ENCODE results near the gene WDR18.

DNA sequence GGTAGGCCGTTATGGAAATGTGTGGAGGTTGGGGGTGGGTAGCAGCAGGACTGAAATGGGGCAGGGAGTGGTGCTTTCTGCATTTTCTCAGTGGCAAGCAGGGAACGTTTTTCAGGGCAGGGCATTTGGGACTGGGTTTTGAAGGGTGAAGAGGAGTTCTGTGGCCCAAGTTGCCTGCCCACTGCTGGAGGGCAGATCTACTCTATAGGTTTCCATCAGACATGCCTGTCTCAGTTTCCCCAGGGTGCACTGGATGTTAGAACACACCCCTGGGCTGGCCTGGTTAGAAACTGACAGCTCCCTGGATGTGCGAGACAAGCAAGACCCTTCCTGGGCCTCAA is 15.2 kb downstream of the WDR18 start:
- TF ChIP-seq, protein P1, sequence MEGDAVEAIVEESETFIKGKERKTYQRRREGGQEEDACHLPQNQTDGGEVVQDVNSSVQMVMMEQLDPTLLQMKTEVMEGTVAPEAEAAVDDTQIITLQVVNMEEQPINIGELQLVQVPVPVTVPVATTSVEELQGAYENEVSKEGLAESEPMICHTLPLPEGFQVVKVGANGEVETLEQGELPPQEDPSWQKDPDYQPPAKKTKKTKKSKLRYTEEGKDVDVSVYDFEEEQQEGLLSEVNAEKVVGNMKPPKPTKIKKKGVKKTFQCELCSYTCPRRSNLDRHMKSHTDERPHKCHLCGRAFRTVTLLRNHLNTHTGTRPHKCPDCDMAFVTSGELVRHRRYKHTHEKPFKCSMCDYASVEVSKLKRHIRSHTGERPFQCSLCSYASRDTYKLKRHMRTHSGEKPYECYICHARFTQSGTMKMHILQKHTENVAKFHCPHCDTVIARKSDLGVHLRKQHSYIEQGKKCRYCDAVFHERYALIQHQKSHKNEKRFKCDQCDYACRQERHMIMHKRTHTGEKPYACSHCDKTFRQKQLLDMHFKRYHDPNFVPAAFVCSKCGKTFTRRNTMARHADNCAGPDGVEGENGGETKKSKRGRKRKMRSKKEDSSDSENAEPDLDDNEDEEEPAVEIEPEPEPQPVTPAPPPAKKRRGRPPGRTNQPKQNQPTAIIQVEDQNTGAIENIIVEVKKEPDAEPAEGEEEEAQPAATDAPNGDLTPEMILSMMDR (IDR thresholded peaks at IDR 0.05; ENCODE audit: low read length): no peak
- TF ChIP-seq EZH2 (IDR thresholded peaks at IDR 0.05; ENCODE audit: borderline replicate concordance, low read length): no peak

Measured in OCI-LY1 (cell line).